Heart left ventricle (tissue), 13 donors: ENCODE data around the gene TMEM181.

ENCODE experiments used
- POLR2A ChIP-seq, 2 donors: fragments of 450-650 bp; IDR thresholded peaks; one replicate each; pipeline ENCODE4 v1.6.1; 2017; ENCODE audit warnings: antibody characterized with exemption in 2 of 2, mild to moderate bottlenecking in 2 of 2, moderate library complexity in 2 of 2
- TF ChIP-seq, protein P1 (sequence below), 12 donors: fragments of 200-600 bp; sonication (generic) in 4 of 12; IDR thresholded peaks; one replicate each; pipeline versions ENCODE4 v1.5.0 to v1.8.0; 2018 to 2022; ENCODE audit warnings: antibody characterized with exemption in 12 of 12, mild to moderate bottlenecking in 5 of 12
- donor health status: ischemic (EF 13 %, LVEDD 7.1; RV severe dilation, severe dysfunction).
- donor health status: DM: no; HTN: yes; CAD: no.
- donor health status: DM: no; HTN: no; CAD: no.
- donor health status: ischemic (EF 25% LVEDD 6.9; RV normal size, moderate dysfunction).
- donor health status: ischemic (EF 25% LVEDD 5.7; RV mildly dilated, moderate dysfunction).
- donor health status: ischemic (EF 35%, LVEDD 5.7; RV mildly dilated, moderate dysfunction).
- donor health status: nonischemic (EF 11% LVEDD 7.7; RV severe dilation, severe dysfunction).
- donor health status: DM: yes; HTN: yes; CAD: no.
- donor health status: PGD.
- donor health status: ischemic (EF 29% LVEDD 5.4; RV normal size, mild dysfunction).
- donor health status: nonischemic (EF 23%, LVEDD 6.1; RV moderate dilation, normal function).

DNA sequence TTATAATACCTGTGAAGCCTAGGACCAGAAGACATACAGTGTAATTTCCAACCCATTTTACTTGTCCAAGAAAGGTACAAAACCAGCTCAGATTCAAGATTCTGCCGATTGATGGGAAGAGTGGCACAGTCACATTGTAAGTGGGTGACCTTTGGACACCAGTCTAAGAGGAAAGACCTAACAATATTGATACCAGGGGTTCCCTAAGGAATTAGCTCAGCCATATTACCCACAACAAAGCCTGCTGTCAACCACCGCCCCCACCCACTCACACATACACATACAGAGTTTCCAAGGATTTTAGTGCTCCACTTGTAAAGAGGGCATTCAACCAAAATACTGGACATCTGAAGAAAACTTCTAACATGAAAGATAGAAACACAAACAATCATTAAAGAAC is 27.9 kb upstream of the TMEM181 start:
- TF ChIP-seq, protein P1, sequence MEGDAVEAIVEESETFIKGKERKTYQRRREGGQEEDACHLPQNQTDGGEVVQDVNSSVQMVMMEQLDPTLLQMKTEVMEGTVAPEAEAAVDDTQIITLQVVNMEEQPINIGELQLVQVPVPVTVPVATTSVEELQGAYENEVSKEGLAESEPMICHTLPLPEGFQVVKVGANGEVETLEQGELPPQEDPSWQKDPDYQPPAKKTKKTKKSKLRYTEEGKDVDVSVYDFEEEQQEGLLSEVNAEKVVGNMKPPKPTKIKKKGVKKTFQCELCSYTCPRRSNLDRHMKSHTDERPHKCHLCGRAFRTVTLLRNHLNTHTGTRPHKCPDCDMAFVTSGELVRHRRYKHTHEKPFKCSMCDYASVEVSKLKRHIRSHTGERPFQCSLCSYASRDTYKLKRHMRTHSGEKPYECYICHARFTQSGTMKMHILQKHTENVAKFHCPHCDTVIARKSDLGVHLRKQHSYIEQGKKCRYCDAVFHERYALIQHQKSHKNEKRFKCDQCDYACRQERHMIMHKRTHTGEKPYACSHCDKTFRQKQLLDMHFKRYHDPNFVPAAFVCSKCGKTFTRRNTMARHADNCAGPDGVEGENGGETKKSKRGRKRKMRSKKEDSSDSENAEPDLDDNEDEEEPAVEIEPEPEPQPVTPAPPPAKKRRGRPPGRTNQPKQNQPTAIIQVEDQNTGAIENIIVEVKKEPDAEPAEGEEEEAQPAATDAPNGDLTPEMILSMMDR (IDR thresholded peaks at IDR 0.05): no peak
- no peak for TF ChIP-seq POLR2A (IDR thresholded peaks at IDR 0.05)
